Tibial nerve (tissue), 4 donors: Measurements from ENCODE around the gene GMDS. TPM values are rescaled to one million over a fixed set of nuclear protein-coding genes. Genes with fewer than 3 reads are reported as not detected.

ENCODE experiments used
- DNase-seq, 2 donors: peaks; one replicate each; pipeline ENCODE4 v3.0.0-alpha.2; 2019; ENCODE audit warnings: low spot score in 2 of 2
- H3K27ac ChIP-seq, 4 donors: fragments of 200-600 bp; sonication (generic) in 3 of 4; one replicate each; pipeline ENCODE4 v1.5.1; 2017 to 2019; ENCODE audit warnings: mild to moderate bottlenecking in 1 of 4
- H3K27me3 ChIP-seq, 2 donors: fragments of 200-600 bp; sonication (generic) in 1 of 2; one replicate each; pipeline versions ENCODE4 v1.5.1 to v1.6.0; 2017 to 2019
- H3K36me3 ChIP-seq, 3 donors: fragments of 200-600 bp; sonication (generic); one replicate each; pipeline ENCODE4 v1.5.1; 2018 to 2019
- H3K4me1 ChIP-seq, 4 donors: fragments of 200-600 bp; sonication (generic) in 3 of 4; one replicate each; pipeline ENCODE4 v1.5.1; 2017 to 2019
- H3K4me3 ChIP-seq, 4 donors: fragments of 200-600 bp; sonication (generic) in 3 of 4; one replicate each; pipeline ENCODE4 v1.5.1; 2017 to 2019; ENCODE audit warnings: mild to moderate bottlenecking in 1 of 4, moderate library complexity in 1 of 4
- H3K9me3 ChIP-seq, 4 donors: fragments of 200-600 bp; sonication (generic) in 3 of 4; one replicate each; pipeline ENCODE4 v1.5.1; 2017 to 2019
- EP300 ChIP-seq, 2 donors: sonication (generic); formaldehyde crosslinking; IDR thresholded peaks; one replicate each; pipeline ENCODE4 v1.6.1; 2017; ENCODE audit warnings: antibody characterized with exemption in 2 of 2, mild to moderate bottlenecking in 1 of 2
- POLR2A ChIP-seq, 2 donors: fragments of 450-650 bp; IDR thresholded peaks; one replicate each; pipeline ENCODE4 v1.6.1; 2017; ENCODE audit warnings: antibody characterized with exemption in 2 of 2, mild to moderate bottlenecking in 2 of 2, moderate library complexity in 2 of 2
- WGBS, 2 donors: methylation state at CpG; one replicate each; pipeline ENCODE4 v1.1.5; 2018; 5-methylcytosine and 5-hydroxymethylcytosine counted together
- total RNA-seq, 4 donors: library from RNA; depleted of rRNA; stranded (reverse); fragments of >200 nt; gene quantifications; one replicate each; pipeline ENCODE4 v1.1.0, GENCODE V29; 2016
- TF ChIP-seq, protein P1 (sequence below), 5 experiments: fragments of 200-600 bp in 3 of 5; fragments of 450-650 bp in 2 of 5; sonication (generic) in 3 of 5; IDR thresholded peaks; one replicate each; pipeline ENCODE4 v1.5.1; 2016 to 2019; ENCODE audit warnings: antibody characterized with exemption in 5 of 5, mild to moderate bottlenecking in 3 of 5, moderate library complexity in 2 of 5

The GMDS gene
- total RNA-seq, 4 donors from 2014 or later: 14.9 to 46.5 (median 32.8) TPM

DNA sequence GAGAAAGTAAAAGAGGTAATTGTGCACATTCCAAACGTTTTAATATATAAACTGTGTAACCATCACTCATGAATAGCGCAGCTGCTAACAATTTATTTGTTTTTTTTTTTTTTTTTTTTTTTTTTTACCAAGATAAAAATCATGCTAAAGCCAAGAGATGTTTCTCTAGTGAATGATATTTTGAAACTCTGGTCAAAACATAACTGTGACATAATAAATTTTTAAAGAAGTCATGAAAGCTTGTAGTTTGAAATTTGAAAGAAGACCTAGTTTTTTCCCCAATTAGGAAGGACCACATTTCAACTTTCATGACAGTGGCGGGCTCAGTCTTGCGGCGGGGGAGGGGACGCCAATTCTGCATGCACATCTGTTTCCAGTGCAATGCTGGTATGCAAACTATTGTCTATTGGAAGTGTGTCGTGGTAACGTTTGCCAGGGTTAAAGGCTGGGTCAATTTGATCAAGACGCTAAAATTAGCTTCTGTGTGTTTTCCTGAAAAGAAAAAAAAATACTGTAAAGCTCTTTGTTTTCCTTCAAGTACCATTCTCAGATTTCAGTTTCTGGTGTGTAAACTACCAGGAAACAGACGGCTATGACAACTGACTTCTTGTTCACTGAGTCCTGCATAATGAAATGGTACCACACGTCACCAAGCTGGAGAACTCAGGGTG lies 423.8 kb downstream of the GMDS start:
- H3K27me3 ChIP-seq: no peaks in the 10 kb centered on the region
- peak overlapping the region; percentile 4 to 33 (median 14) for H3K4me3 ChIP-seq
- H3K9me3 ChIP-seq: no peaks in the 10 kb centered on the region
- H3K36me3 ChIP-seq: no peaks in the 10 kb centered on the region
- H3K4me1 ChIP-seq: peaks cover 0 to 56% (median 10%) of the 10 kb centered on the region in 4 donors
- TF ChIP-seq EP300 (IDR thresholded peaks at IDR 0.05) (peak in 1 of 2 donors; percentile 27), POLR2A (IDR thresholded peaks at IDR 0.05) (no peak)
- 12 to 23% methylated on average over 11 of the region's 11 CpGs for WGBS, 2 donors
- DNase-seq: no peak
- peak overlapping the region in 3 of 4 donors; percentile 50 to 78 (median 67) for H3K27ac ChIP-seq

DNA sequence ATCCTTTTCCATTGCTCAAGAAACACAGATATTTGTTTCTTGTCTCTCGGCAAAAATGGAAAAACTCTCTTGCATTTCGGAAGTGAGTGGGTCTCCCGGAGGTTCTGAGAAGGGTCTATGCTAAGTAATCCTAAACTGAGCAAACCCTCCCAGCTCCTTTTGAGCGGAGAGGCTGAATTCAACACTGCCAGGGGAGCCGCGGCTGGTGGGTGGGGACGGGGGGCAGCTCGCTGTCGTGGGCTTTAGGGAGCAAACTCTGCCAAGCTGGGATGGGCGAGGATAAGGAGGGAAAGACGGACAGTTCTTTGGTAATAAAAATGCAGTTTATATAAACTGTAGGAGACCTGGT lies 424.3 kb downstream of the GMDS start:
- H3K4me1 ChIP-seq: peaks cover 0 to 61% (median 11%) of the 10 kb centered on the region in 4 donors
- peak overlapping the region in 3 of 4 donors; percentile 5 to 33 (median 24) for H3K4me3 ChIP-seq
- H3K36me3 ChIP-seq: no peaks in the 10 kb centered on the region
- TF ChIP-seq EP300 (IDR thresholded peaks at IDR 0.05) (no peak), POLR2A (IDR thresholded peaks at IDR 0.05) (no peak)
- TF ChIP-seq, protein P1, sequence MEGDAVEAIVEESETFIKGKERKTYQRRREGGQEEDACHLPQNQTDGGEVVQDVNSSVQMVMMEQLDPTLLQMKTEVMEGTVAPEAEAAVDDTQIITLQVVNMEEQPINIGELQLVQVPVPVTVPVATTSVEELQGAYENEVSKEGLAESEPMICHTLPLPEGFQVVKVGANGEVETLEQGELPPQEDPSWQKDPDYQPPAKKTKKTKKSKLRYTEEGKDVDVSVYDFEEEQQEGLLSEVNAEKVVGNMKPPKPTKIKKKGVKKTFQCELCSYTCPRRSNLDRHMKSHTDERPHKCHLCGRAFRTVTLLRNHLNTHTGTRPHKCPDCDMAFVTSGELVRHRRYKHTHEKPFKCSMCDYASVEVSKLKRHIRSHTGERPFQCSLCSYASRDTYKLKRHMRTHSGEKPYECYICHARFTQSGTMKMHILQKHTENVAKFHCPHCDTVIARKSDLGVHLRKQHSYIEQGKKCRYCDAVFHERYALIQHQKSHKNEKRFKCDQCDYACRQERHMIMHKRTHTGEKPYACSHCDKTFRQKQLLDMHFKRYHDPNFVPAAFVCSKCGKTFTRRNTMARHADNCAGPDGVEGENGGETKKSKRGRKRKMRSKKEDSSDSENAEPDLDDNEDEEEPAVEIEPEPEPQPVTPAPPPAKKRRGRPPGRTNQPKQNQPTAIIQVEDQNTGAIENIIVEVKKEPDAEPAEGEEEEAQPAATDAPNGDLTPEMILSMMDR (IDR thresholded peaks at IDR 0.05): no peak
- peak overlapping the region in 3 of 4 donors; percentile 50 to 78 (median 67) for H3K27ac ChIP-seq
- DNase-seq: no peak
- no peaks in the 10 kb centered on the region for H3K27me3 ChIP-seq
- H3K9me3 ChIP-seq: no peaks in the 10 kb centered on the region
- 13 to 20% methylated on average over 11 of the region's 11 CpGs for WGBS, 2 donors

DNA sequence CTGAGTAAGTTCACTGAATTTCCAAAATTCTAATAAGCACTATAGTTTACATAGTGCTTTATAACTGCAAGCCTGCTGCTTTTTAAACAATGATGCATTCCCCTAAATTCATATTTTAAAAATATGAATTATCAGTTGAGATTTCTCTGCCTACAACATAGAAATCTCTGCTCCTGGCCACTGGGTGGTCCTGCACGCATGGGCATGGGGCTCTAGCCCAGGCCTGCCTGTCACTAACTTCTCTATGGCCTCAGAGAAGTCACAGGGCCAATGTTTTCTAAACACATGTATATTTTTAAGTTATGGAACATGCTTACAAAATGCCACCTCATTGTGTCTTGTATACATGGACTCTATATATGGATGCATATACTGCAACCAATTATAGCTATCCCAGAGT lies 424.7 kb downstream of the GMDS start:
- no peaks in the 10 kb centered on the region for H3K27me3 ChIP-seq
- H3K4me1 ChIP-seq: peaks cover 0 to 61% (median 11%) of the 10 kb centered on the region in 4 donors
- WGBS, 2 donors: 46 to 72% methylated on average over 1 of the region's 1 CpG
- H3K27ac ChIP-seq: peak overlapping the region in 2 of 4 donors; percentile 50 to 67
- no peak for TF ChIP-seq POLR2A (IDR thresholded peaks at IDR 0.05)
- TF ChIP-seq, protein P1 (IDR thresholded peaks at IDR 0.05): no peak
- no peak for TF ChIP-seq EP300 (IDR thresholded peaks at IDR 0.05)
- DNase-seq: no peak
- peak overlapping the region in 2 of 4 donors; percentile 5 to 33 for H3K4me3 ChIP-seq
- no peaks in the 10 kb centered on the region for H3K9me3 ChIP-seq
- no peaks in the 10 kb centered on the region for H3K36me3 ChIP-seq

DNA sequence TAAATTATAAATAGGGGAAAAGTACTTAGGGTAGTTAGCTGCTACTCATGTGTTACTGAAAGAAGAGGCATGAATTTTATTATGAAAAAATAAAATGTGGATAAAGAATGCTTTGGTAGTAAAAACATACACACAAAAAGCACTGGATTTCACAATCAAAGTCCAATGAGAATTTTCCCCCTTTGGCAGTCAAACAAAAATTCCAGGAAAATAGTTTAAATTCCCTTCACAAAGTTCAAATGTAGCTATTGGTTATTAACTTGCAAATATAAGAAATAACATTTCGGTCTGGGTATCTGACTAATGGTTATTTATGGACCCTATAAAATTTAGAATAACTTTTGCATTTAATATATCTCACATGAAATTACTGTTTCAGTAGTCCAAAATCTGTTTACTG lies 425.2 kb downstream of the GMDS start:
- Histone ChIP-seq H3K27me3 (no peaks in the 10 kb centered on the region), H3K27ac (peak overlapping the region in 1 of 4 donors; percentile 67), H3K4me3 (no peak overlapping the region), H3K9me3 (no peaks in the 10 kb centered on the region), H3K4me1 (peaks cover 0 to 61% (median 11%) of the 10 kb centered on the region in 4 donors), H3K36me3 (no peaks in the 10 kb centered on the region)
- TF ChIP-seq POLR2A (IDR thresholded peaks at IDR 0.05): no peak
- no peak for TF ChIP-seq EP300 (IDR thresholded peaks at IDR 0.05)
- TF ChIP-seq, protein P1 (IDR thresholded peaks at IDR 0.05): no peak
- no peak for DNase-seq
- 17 to 25% methylated on average over 1 of the region's 1 CpG for WGBS, 2 donors

DNA sequence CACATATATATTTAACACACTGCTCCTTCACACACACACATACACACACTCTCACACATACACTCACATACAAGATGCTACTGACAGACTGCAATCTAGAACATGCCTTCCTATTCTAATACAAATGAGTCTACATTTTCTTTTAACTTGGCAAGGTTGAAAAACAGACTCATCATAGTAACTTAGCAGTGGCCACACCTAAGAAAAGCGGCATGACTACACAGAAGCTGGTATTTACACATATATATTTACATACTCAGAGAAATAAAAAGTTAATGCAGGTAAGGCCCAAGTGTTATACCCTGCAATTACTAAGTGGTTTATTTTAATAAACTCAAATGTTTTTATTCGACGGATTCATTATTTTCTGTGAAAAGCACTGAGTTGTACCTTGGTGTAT lies 426.4 kb downstream of the GMDS start:
- H3K36me3 ChIP-seq: no peaks in the 10 kb centered on the region
- DNase-seq: no peak
- 87 to 90% methylated on average over 3 of the region's 3 CpGs for WGBS, 2 donors
- H3K27me3 ChIP-seq: no peaks in the 10 kb centered on the region
- TF ChIP-seq, protein P1 (IDR thresholded peaks at IDR 0.05): no peak
- TF ChIP-seq EP300 (IDR thresholded peaks at IDR 0.05) (no peak), POLR2A (IDR thresholded peaks at IDR 0.05) (no peak)
- peak overlapping the region in 1 of 4 donors; percentile 3 for H3K27ac ChIP-seq
- H3K4me1 ChIP-seq: peaks cover 0 to 61% (median 11%) of the 10 kb centered on the region in 4 donors
- no peak overlapping the region for H3K4me3 ChIP-seq
- H3K9me3 ChIP-seq: no peaks in the 10 kb centered on the region
